A673 (cell line): ENCODE data around the gene RALGAPA2.

Experiments
- EZH2 ChIP-seq: fragments of 200-600 bp; sonication (generic); IDR thresholded peaks from 2 replicates; pipeline ENCODE4 v1.6.1; 2017; ENCODE audit warnings: borderline replicate concordance, low read depth, mild to moderate bottlenecking, mixed read lengths, antibody characterized with exemption, low read length; ENCODE audit not compliant: poor library complexity, severe bottlenecking
- TF ChIP-seq, protein P1 (sequence below): fragments of 300-800, 200-600 bp; sonication (generic); conservative IDR thresholded peaks from 2 replicates; pipeline ENCODE4 v1.5.1; 2017; ENCODE audit warnings: low read depth, mild to moderate bottlenecking, antibody characterized with exemption, low read length, moderate library complexity, mixed read lengths

GRCh38 chr20:20440886-20441658 is 271.4 kb downstream of the RALGAPA2 start:
- TF ChIP-seq, protein P1, sequence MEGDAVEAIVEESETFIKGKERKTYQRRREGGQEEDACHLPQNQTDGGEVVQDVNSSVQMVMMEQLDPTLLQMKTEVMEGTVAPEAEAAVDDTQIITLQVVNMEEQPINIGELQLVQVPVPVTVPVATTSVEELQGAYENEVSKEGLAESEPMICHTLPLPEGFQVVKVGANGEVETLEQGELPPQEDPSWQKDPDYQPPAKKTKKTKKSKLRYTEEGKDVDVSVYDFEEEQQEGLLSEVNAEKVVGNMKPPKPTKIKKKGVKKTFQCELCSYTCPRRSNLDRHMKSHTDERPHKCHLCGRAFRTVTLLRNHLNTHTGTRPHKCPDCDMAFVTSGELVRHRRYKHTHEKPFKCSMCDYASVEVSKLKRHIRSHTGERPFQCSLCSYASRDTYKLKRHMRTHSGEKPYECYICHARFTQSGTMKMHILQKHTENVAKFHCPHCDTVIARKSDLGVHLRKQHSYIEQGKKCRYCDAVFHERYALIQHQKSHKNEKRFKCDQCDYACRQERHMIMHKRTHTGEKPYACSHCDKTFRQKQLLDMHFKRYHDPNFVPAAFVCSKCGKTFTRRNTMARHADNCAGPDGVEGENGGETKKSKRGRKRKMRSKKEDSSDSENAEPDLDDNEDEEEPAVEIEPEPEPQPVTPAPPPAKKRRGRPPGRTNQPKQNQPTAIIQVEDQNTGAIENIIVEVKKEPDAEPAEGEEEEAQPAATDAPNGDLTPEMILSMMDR, result no peak
- no peak for TF ChIP-seq EZH2
